ENCODE measurements around the gene TRAPPC2. TPM values are rescaled to one million over a fixed set of nuclear protein-coding genes. Genes with fewer than 3 reads are reported as not detected.

Gene TRAPPC2
- total RNA-seq, 1 experiment from 2014 or later: 11.9 TPM

DNA sequence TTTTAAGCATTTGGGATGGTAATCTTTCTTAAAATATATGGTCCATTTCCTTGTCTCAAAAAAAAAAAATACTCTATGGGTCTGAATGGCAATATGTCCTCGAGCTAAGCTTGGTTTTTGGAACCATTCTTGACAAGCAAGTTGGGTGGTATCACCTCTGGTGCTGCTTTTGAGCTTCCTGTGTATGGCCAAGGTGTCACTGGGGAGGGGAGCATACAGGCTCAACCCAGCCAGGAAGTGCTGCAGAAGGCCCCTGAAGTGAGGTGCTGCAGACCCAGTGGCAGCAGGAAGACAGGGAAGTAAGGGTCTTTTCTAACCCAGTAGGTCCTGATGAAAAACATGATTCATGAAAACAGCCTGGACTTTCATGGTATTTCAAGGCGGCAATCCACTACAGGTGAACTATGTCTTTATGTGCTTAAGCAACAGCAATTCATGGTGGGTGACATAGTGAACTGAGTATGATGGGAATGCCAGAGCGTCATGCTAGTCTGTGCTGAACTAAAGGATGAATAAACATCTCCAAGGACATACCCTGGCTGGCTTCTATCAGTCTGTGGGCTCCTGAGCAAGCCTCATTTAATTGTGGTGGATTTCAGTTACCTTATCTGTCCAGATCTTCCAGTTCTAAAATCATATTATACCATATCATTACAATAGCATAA, 15.1 kb downstream of the TRAPPC2 start:
- ATAC-seq (no peak), DNase-seq (ENCODE audit: low read depth, low spot score) (no peak)
- TF ChIP-seq CBX3 (IDR thresholded peaks at IDR 0.05; ENCODE audit: low read depth): no peak
- no peak for TF ChIP-seq CEBPB (IDR thresholded peaks at IDR 0.05; ENCODE audit: low read depth)
- no peak for TF ChIP-seq ZFX (IDR thresholded peaks at IDR 0.05)
- no peak for TF ChIP-seq ATF3 (IDR thresholded peaks at IDR 0.05)
- TF ChIP-seq TCF7L2 (IDR thresholded peaks at IDR 0.05; ENCODE audit: borderline replicate concordance, extremely low read depth, insufficient read depth, insufficient read length): no peak
- TF ChIP-seq, protein P1, sequence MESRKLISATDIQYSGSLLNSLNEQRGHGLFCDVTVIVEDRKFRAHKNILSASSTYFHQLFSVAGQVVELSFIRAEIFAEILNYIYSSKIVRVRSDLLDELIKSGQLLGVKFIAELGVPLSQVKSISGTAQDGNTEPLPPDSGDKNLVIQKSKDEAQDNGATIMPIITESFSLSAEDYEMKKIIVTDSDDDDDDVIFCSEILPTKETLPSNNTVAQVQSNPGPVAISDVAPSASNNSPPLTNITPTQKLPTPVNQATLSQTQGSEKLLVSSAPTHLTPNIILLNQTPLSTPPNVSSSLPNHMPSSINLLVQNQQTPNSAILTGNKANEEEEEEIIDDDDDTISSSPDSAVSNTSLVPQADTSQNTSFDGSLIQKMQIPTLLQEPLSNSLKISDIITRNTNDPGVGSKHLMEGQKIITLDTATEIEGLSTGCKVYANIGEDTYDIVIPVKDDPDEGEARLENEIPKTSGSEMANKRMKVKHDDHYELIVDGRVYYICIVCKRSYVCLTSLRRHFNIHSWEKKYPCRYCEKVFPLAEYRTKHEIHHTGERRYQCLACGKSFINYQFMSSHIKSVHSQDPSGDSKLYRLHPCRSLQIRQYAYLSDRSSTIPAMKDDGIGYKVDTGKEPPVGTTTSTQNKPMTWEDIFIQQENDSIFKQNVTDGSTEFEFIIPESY (IDR thresholded peaks at IDR 0.05; ENCODE audit: extremely low read depth, insufficient replicate concordance, low read length): no peak
- TF ChIP-seq, protein P2, sequence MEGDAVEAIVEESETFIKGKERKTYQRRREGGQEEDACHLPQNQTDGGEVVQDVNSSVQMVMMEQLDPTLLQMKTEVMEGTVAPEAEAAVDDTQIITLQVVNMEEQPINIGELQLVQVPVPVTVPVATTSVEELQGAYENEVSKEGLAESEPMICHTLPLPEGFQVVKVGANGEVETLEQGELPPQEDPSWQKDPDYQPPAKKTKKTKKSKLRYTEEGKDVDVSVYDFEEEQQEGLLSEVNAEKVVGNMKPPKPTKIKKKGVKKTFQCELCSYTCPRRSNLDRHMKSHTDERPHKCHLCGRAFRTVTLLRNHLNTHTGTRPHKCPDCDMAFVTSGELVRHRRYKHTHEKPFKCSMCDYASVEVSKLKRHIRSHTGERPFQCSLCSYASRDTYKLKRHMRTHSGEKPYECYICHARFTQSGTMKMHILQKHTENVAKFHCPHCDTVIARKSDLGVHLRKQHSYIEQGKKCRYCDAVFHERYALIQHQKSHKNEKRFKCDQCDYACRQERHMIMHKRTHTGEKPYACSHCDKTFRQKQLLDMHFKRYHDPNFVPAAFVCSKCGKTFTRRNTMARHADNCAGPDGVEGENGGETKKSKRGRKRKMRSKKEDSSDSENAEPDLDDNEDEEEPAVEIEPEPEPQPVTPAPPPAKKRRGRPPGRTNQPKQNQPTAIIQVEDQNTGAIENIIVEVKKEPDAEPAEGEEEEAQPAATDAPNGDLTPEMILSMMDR (IDR thresholded peaks at IDR 0.05 in 2 of 3, conservative IDR thresholded peaks at IDR 0.05 in 1 of 3; ENCODE audit: borderline replicate concordance in 1 of 3, insufficient read depth in 1 of 3, low read depth in 2 of 3, low read length in 2 of 3): no peak
- TF ChIP-seq SIN3A (IDR thresholded peaks at IDR 0.05; ENCODE audit: low read depth): no peak
- TF ChIP-seq POLR2A (IDR thresholded peaks at IDR 0.05; ENCODE audit: borderline replicate concordance, extremely low read depth, insufficient read depth, insufficient read length): no peak
- TF ChIP-seq ZNF274 (IDR thresholded peaks at IDR 0.05; ENCODE audit: low read depth, low read length): no peak
- TF ChIP-seq FOSL1 (IDR thresholded peaks at IDR 0.05; ENCODE audit: low read depth): no peak
- TF ChIP-seq EZH2phosphoT487 (IDR thresholded peaks at IDR 0.05; ENCODE audit: borderline replicate concordance): no peak
- TF ChIP-seq SRF (IDR thresholded peaks at IDR 0.05; ENCODE audit: low read depth): no peak
- no peak overlapping the region for H2AFZ ChIP-seq (ENCODE audit: low read depth, low read length, poor library complexity, severe bottlenecking)
- peaks cover 0 to 3% of the 10 kb centered on the region in 2 experiments; a peak in 3 of 4 replicates for H3K36me3 ChIP-seq (ENCODE audit: control insufficient read depth in 1 of 2, insufficient read depth in 2 of 2, low read length in 2 of 2)
- BruUV-seq (replicated peaks): no TSS peak
- no peaks in the 10 kb centered on the region for H3K4me1 ChIP-seq (ENCODE audit: control insufficient read depth in 1 of 2, insufficient read depth in 2 of 2, low read length in 2 of 2)
- H3K4me3 ChIP-seq (replicated peaks in 1 of 2; ENCODE audit: low read depth in 1 of 2, low read length in 2 of 2): no peak overlapping the region
- intact Hi-C loops (cut with micrococcal nuclease): no loop called here
- H3K9me2 ChIP-seq (ENCODE audit: insufficient read depth): no peaks in the 10 kb centered on the region
- H3K9ac ChIP-seq (ENCODE audit: low read length): no peak overlapping the region
- peaks cover 28% of the 10 kb centered on the region for H3K79me2 ChIP-seq (ENCODE audit: insufficient read depth, low read length)
- no peaks in the 10 kb centered on the region for H3K27me3 ChIP-seq (ENCODE audit: insufficient read depth, low read length)
- no peaks in the 10 kb centered on the region for H4K20me1 ChIP-seq (ENCODE audit: insufficient read depth)
- ChIA-PET RAD21 (ENCODE audit: low non-redundant PET in 1 of 2, low total read pairs in 2 of 2, uncharacterized antibody in 2 of 2, unreplicated experiment in 2 of 2) (interaction anchor here in 1 of 2 experiments (0.7 kb wide), 1 partner anchor 265 kb away, joined by 3 read pairs; no protein-coding TSS in a partner anchor), CTCF (no interaction called here), POLR2A (no interaction called here)
- no peaks in the 10 kb centered on the region for H3K9me3 ChIP-seq (ENCODE audit: control insufficient read depth in 1 of 2, insufficient read depth in 1 of 2, low read depth in 1 of 2, low read length in 2 of 2)
- no peak overlapping the region for H3K27ac ChIP-seq (ENCODE audit: low read depth, low read length)
- H3K4me2 ChIP-seq (ENCODE audit: low read length): no peak overlapping the region
